HG03045 (cell line): ENCODE data around the gene PLCD4.

Experiments
- ATAC-seq: cut with Tn5 transposase; IDR thresholded peaks from one replicate; pipeline ENCODE4 v1.9.1; 2021; ENCODE audit warnings: mild to moderate bottlenecking, moderate library complexity; ENCODE audit not compliant: unreplicated experiment

PLCD4 gene

DNA sequence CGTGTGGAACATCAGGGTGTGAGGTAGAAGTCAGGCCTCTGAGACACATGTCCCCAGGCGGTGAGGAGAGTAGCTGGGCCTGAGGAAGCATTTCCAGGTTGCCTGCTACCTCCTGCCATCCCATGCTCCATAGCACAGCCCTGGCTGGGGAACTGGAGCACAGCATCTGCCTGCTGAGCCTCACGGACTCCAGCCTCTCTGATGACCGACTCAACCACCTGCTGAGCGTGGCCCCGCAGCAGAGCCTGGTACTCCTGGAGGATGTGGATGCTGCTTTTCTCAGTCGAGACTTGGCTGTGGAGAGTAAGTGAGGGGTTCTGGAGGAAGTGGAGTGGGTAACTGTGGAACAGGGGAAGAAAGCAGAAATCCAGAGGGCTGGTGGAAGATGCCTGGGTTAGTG is 54.7 kb downstream of the PLCD4 start:
- ATAC-seq: no peak

GRCh38 chr2:218662827-218663226 is 55.1 kb downstream of the PLCD4 start:
- ATAC-seq: no peak

- ATAC-seq: no peak
Observed at GRCh38 chr2:218663901-218664300, 56.2 kb downstream of the PLCD4 start.

DNA sequence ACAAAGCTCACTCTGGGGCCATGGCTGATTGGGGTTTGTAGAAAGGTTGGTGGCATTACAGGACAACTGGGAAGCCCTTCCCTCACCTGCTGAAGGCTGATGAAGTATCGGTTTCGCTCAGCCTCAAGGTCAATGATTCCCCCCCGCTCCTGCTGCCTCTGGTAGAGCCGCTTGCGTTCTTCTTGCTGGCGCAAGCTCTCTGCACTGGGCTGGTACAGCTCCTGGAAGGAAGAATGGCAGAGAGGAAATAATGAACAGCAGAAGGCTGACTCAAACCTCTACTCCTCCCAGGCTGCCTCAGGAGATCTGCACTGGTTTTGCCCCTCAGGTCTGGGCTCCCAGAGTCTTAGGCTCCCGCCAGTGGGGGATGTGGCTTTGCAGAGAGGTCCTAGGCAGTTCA is 57.0 kb downstream of the PLCD4 start:
- ATAC-seq: no peak

- peak; percentile 11 for ATAC-seq
Observed at GRCh38 chr2:218671097-218671653, 63.5 kb downstream of the PLCD4 start.

DNA sequence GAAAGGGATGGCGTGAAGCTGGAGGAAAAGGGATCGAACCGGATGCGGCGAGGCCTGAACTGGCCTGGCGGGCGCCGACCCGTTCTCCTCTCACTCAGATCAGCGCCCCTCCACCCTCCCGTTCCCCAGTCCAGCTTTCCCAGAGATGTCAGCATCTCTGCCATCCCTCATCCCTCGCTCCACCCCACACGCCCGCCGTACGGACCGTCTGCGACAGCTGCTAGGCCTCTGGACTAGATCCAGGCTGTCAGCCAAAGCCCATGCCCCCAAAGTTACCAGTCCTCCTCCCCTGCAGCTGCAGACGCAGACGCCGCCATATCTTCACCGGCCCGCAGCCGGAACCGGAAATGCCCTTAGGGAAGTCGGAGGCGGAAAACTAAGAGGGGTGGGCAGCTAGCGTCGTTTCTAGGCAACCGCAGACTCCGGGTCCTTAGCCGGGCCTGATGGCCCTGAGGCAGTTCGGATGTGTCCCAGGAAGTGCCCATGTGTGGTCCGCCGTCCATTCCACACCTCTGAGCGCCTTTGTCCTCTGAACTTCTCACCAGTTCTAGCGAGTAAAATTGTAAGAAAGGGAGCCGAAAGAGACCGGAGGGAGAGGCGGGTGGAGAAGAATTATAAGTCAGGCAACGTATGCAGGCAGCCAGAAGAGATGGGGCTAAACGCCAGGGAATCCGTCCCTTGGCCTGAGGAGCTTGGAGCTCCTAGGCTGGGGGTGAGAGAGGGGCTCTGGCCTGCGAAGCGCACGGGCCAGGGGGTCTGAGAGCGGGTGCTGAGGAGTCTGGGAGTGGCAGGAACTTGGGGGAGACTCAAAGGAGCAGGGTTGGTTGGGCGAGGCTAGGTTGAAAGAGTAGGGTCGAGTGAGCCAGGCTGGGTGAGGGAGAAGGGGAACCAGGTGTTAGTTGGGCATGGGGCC is 64.2 kb downstream of the PLCD4 start, which contains the start of the genes RNF25 and STK36:
Gene RNF25, minus strand, starts transcription at position 349 of the 913 bp plus-strand sequence. Its CDS starts 32 bp downstream, at position 317.
Gene STK36, plus strand, starts transcription at position 433 of the 913 bp plus-strand sequence. CDS start 744 bp downstream, outside the sequence.
- peak; percentile 96 for ATAC-seq

DNA sequence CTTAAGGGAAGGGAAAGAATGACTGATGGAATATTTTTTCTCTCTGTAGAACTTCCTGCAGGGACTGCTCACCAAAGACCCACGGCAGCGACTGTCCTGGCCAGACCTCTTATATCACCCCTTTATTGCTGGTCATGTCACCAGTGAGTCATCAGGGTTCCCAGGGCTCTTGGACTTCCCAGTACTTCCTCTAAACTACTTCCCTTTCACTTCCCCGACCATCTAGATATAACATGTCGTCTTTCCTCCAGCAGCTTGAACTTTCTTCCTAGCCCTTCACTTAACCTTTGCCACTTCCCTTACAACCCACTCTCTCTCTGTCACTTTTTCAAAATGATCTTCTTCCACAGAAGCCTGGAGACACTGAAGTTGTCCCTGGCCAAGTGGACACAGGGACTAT is 71.4 kb downstream of the PLCD4 start:
- no peak for ATAC-seq

DNA sequence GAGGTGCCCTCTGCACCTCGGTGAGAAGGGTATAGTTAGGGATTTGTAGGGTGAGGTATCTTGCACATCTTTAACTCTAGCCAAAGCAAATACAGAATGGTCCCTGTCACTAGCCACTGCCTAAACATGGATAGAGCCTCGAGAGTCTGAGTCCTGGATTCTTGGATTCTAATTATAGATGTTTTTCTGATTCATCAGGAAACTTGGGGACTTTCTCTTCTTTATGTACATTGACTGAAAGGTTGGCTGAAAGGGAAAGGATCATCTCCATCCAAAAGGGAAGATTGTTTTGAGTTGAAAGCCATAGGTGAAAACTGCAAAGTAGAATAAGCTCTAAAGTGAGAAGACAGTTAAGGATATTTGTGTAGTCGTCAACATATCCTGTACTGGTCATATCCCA is 72.4 kb downstream of the PLCD4 start:
- no peak for ATAC-seq
